Ishikawa (cell line): ENCODE results near the gene CUL2.

Experiments
- CEBPB ChIP-seq: IDR thresholded peaks from 2 replicates; pipeline ENCODE4 v1.6.1; 2012
- CREB1 ChIP-seq: IDR thresholded peaks from 2 replicates; pipeline ENCODE4 v1.6.1; 2012; ENCODE audit warnings: low read depth
- EP300 ChIP-seq: IDR thresholded peaks from 2 replicates; pipeline ENCODE4 v1.6.1; 2012; ENCODE audit warnings: borderline replicate concordance
- FOXM1 ChIP-seq: IDR thresholded peaks from 2 replicates; pipeline ENCODE4 v1.6.1; 2012; ENCODE audit warnings: low read depth, borderline replicate concordance
- MAX ChIP-seq: IDR thresholded peaks from 2 replicates; pipeline ENCODE4 v1.6.1; 2012
- RAD21 ChIP-seq: IDR thresholded peaks from 2 replicates; pipeline ENCODE4 v1.6.1; 2012; ENCODE audit warnings: low read depth
- REST ChIP-seq: IDR thresholded peaks from 2 replicates; pipeline ENCODE4 v1.6.1; 2012; ENCODE audit warnings: low read depth, mild to moderate bottlenecking
- TAF1 ChIP-seq: IDR thresholded peaks from 2 replicates; pipeline ENCODE4 v1.6.1; 2012; ENCODE audit warnings: low read depth, mild to moderate bottlenecking
- TCF12 ChIP-seq: IDR thresholded peaks from 2 replicates; pipeline ENCODE4 v1.6.1; 2012; ENCODE audit warnings: low read depth
- TEAD4 ChIP-seq: IDR thresholded peaks from 2 replicates; pipeline ENCODE4 v1.6.1; 2012
- YY1 ChIP-seq: IDR thresholded peaks from 2 replicates; pipeline ENCODE4 v1.6.1; 2012; ENCODE audit warnings: low read depth
- ZBTB7A ChIP-seq: IDR thresholded peaks from 2 replicates; pipeline ENCODE4 v1.6.1; 2012; ENCODE audit warnings: low read depth
- TF ChIP-seq, protein P1 (sequence below): IDR thresholded peaks from 2 replicates; pipeline ENCODE4 v1.6.1; 2012

GRCh38 chr10:35041502-35041879 lies 48.6 kb downstream of the CUL2 start:
- TF ChIP-seq REST (no peak), TAF1 (no peak), CREB1 (no peak), MAX (no peak), FOXM1 (no peak), YY1 (no peak), RAD21 (no peak), EP300 (no peak), TEAD4 (no peak), TCF12 (no peak), CEBPB (peak; percentile 73), ZBTB7A (no peak)
- TF ChIP-seq, protein P1, sequence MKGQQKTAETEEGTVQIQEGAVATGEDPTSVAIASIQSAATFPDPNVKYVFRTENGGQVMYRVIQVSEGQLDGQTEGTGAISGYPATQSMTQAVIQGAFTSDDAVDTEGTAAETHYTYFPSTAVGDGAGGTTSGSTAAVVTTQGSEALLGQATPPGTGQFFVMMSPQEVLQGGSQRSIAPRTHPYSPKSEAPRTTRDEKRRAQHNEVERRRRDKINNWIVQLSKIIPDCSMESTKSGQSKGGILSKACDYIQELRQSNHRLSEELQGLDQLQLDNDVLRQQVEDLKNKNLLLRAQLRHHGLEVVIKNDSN, result no peak
